Erythroblast (primary cell): ENCODE data around the gene IFITM2.

ENCODE experiments used
- GATA1 ChIP-seq: IDR thresholded peaks from 2 replicates; pipeline ENCODE4 v1.6.1; 2011; ENCODE audit warnings: low read depth, mild to moderate bottlenecking, control low read depth, low read length, moderate library complexity
- POLR2A ChIP-seq: IDR thresholded peaks from 2 replicates; pipeline ENCODE4 v1.6.1; 2011; ENCODE audit warnings: mild to moderate bottlenecking, low read length

DNA sequence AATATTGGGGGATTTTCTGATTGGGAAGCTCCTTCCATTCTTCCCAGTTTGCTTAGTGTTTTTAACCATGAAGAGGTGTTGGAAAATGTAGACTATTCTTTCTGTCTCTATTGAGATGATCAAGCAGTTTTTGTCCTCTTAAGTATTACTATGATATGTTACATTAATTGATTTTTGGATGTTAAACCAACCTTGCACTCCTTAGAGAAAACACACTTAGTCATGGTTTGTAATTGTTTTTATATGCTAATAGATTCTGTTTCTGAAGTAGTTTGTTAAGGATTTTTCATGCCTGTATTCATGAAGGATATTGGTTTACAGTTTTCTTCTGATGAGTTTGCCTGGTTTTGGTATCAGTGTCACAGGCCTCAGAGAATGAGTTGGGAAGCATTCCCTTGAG, 31.4 kb upstream of the IFITM2 start:
- no peak for TF ChIP-seq POLR2A
- no peak for TF ChIP-seq GATA1
